HepG2 (cell line): ENCODE measurements around the gene SLC27A2. TPM values are rescaled to one million over a fixed set of nuclear protein-coding genes. Genes with fewer than 3 reads are reported as not detected.
A peak's percentile ranks its signal among the peaks of the same experiment; 100 is the strongest.

Experiments used
- ATAC-seq: fragments of 200-7000 bp; cut with Tn5 transposase; 3 replicates; pipeline ENCODE4 v1.9.1; 2020; ENCODE audit warnings: mild to moderate bottlenecking, moderate library complexity
- BruUV-seq: library from RNA; stranded (reverse); fragments of 400-500 nt; replicated peaks from 2 replicates; lab custom pipeline; 2021; lab: Mats Ljungman, UMichigan
- CTCF ChIA-PET: fragments of 300-600 bp; formaldehyde crosslinking; extraction: SDS; loops from one replicate; lab custom pipeline; 2021; ENCODE audit warnings: low total read pairs, inconsistent platforms, low intra/inter-chr PET ratio; lab: Yijun Ruan, JAX
- POLR2A ChIA-PET: fragments of 350-600 bp; sonication (Branson Sonifier 250); formaldehyde crosslinking; loops from one replicate; lab custom pipeline; 2020; ENCODE audit warnings: antibody characterized with exemption, inconsistent platforms; lab: Yijun Ruan, JAX
- DNase-seq: peaks from one replicate; pipeline ENCODE4 v3.0.0-alpha.2; 2015; ENCODE audit warnings: low spot score
- FAIRE-seq: peaks from 3 replicates; lab custom pipeline; 2011; peaks lifted over from hg19 to GRCh38; lab: Jason Lieb, UNC
- H2AFZ ChIP-seq: one replicate; pipeline ENCODE4 v1.6.1; 2011; ENCODE audit warnings: low read length, inconsistent platforms
- H3K27ac ChIP-seq: fragments of 300-600 bp; 3 replicates; pipeline ENCODE4 v1.8.0; 2011; ENCODE audit warnings: mixed run types, mild to moderate bottlenecking, mixed read lengths, low read length, inconsistent platforms; ENCODE audit not compliant: insufficient read depth; ENCODE audit errors: extremely low read length
- H3K27me3 ChIP-seq, 2 experiments: fragments of 200-600 bp in 1 of 2; 2 replicates in 1 of 2; 3 replicates in 1 of 2; pipeline versions ENCODE4 v1.6.0 to v1.8.0; 2011; ENCODE audit warnings: low read length in 2 of 2, mild to moderate bottlenecking in 2 of 2, moderate library complexity in 2 of 2, inconsistent platforms in 1 of 2; ENCODE audit not compliant: insufficient read depth in 2 of 2, control insufficient read depth in 1 of 2
- H3K36me3 ChIP-seq, 2 experiments: fragments of 200-600 bp in 1 of 2; replicated peaks in 1 of 2; 2 replicates in 1 of 2; 3 replicates in 1 of 2; pipeline versions ENCODE4 v1.5.1 to v1.8.0; 2011; ENCODE audit warnings: low read length in 2 of 2, inconsistent platforms in 1 of 2; ENCODE audit not compliant: insufficient read depth in 2 of 2, control insufficient read depth in 1 of 2
- H3K4me1 ChIP-seq: 2 replicates; pipeline ENCODE4 v1.5.1; 2012; ENCODE audit warnings: low read length, inconsistent platforms; ENCODE audit not compliant: insufficient read depth
- H3K4me2 ChIP-seq: 2 replicates; pipeline ENCODE4 v1.6.0; 2011; ENCODE audit warnings: low read depth, low read length, inconsistent platforms
- H3K4me3 ChIP-seq, 3 experiments: fragments of 200-600 bp in 1 of 3; sonication (generic), shearing (Covaris generic) in 1 of 3; replicated peaks in 1 of 3; 2 replicates each; pipeline ENCODE4 v1.5.1; 2011 to 2016; ENCODE audit warnings: low read length in 3 of 3, inconsistent platforms in 2 of 3, low read depth in 2 of 3, mild to moderate bottlenecking in 2 of 3, control low read depth in 1 of 3, mixed read lengths in 1 of 3; ENCODE audit not compliant: insufficient read depth in 1 of 3
- H3K79me2 ChIP-seq: one replicate; pipeline ENCODE4 v1.6.1; 2011; ENCODE audit warnings: low read length, inconsistent platforms; ENCODE audit not compliant: insufficient read depth
- H3K9ac ChIP-seq: 2 replicates; pipeline ENCODE4 v1.6.0; 2011; ENCODE audit warnings: mild to moderate bottlenecking, low read depth, low read length, inconsistent platforms; ENCODE audit not compliant: insufficient read depth
- H3K9me3 ChIP-seq: 2 replicates; pipeline ENCODE4 v1.5.1; 2012; ENCODE audit warnings: mild to moderate bottlenecking, low read length
- H4K20me1 ChIP-seq: 2 replicates; pipeline ENCODE4 v1.6.0; 2011; ENCODE audit warnings: inconsistent platforms, mild to moderate bottlenecking, low read length, moderate library complexity; ENCODE audit not compliant: insufficient read depth
- BCL6 ChIP-seq: IDR thresholded peaks from 2 replicates; pipeline ENCODE4 v1.6.1; 2016; ENCODE audit warnings: missing genetic modification reagents, missing compliant biosample characterization
- EP300 ChIP-seq, 3 experiments: sonication (generic) in 1 of 3; formaldehyde crosslinking in 1 of 3; IDR thresholded peaks; 2 replicates each; pipeline versions ENCODE4 v1.5.1 to v1.6.1; 2011 to 2020; ENCODE audit warnings: low read depth in 2 of 3, low read length in 2 of 3, borderline replicate concordance in 1 of 3, improper control_type of control experiment in 1 of 3, mild to moderate bottlenecking in 1 of 3, missing genetic modification reagents in 1 of 3, moderate library complexity in 1 of 3
- GZF1 ChIP-seq: sonication (generic); formaldehyde crosslinking; IDR thresholded peaks from 2 replicates; pipeline ENCODE4 v1.5.1; 2020; ENCODE audit warnings: mild to moderate bottlenecking, missing genetic modification reagents
- MAFF ChIP-seq: IDR thresholded peaks from 2 replicates; pipeline ENCODE4 v1.6.1; 2011; ENCODE audit warnings: low read depth, low read length, improper control_type of control experiment
- MAFK ChIP-seq, 2 experiments: IDR thresholded peaks in 1 of 2; conservative IDR thresholded peaks in 1 of 2; 2 replicates each; pipeline ENCODE4 v1.6.1; 2011; ENCODE audit warnings: improper control_type of control experiment in 2 of 2, low read length in 2 of 2
- SRF ChIP-seq: IDR thresholded peaks from 2 replicates; pipeline ENCODE4 v1.6.1; 2011; ENCODE audit warnings: mild to moderate bottlenecking, low read depth, low read length, moderate library complexity
- ZNF124 ChIP-seq: sonication (generic); formaldehyde crosslinking; IDR thresholded peaks from 2 replicates; pipeline ENCODE4 v1.4.0; 2020; ENCODE audit warnings: missing genetic modification reagents
- ZNF232 ChIP-seq: sonication (generic); formaldehyde crosslinking; IDR thresholded peaks from 2 replicates; pipeline ENCODE4 v1.4.0; 2020; ENCODE audit warnings: missing genetic modification reagents, borderline replicate concordance
- ZNF850 ChIP-seq: sonication (generic); formaldehyde crosslinking; conservative IDR thresholded peaks from 2 replicates; pipeline ENCODE4 v1.9.0; 2021; ENCODE audit warnings: mild to moderate bottlenecking, missing genetic modification reagents
- WGBS: methylation state at CpG from one replicate; pipeline ENCODE4 v1.1.6; 2017; ENCODE audit warnings: low lambda C conversion rate; 5-methylcytosine and 5-hydroxymethylcytosine counted together
- in situ Hi-C: cut with HindIII; loops from 2 replicates; pipeline ENCODE4 v1.10.0; 2017; ENCODE audit warnings: low pct_unique_long_range_greater_than_20kb; ENCODE audit not compliant: extremely low pct_ligation_motif_present
- intact Hi-C: fragments of 100-400 bp; cut with micrococcal nuclease; formaldehyde crosslinking; loops from one replicate; pipeline ENCODE4 v1.10.0; 2022; ENCODE audit not compliant: unreplicated experiment
- polyA plus RNA-seq, 8 experiments: library from polyadenylated mRNA; depleted of rRNA in 3 of 8; stranded (reverse) in 7 of 8; unstranded in 1 of 8; fragments of >200 nt; fragmentation: Illumina TruSeq in 4 of 8; extraction: Trizol in 4 of 8; gene quantifications; 2 replicates each; pipeline versions ENCODE4 v1.2.1 to v1.2.3, GENCODE V29; 2011 to 2016; ENCODE audit warnings: low read depth in 4 of 8, missing spikeins in 1 of 8, mixed read lengths in 1 of 8; ENCODE audit not compliant: insufficient read depth in 1 of 8
- total RNA-seq, 5 experiments: library from RNA; depleted of rRNA; stranded (reverse); fragments of >200 nt; fragmentation: Illumina TruSeq; extraction: Trizol; gene quantifications; 2 replicates each; pipeline ENCODE4 v1.2.3, GENCODE V29; 2016; ENCODE audit warnings: low read depth in 1 of 5
- TF ChIP-seq, protein P1 (sequence below): IDR thresholded peaks from 2 replicates; pipeline ENCODE4 v1.6.1; 2016; ENCODE audit warnings: low read depth, control low read depth
- TF ChIP-seq, protein P2 (sequence below): sonication (generic); formaldehyde crosslinking; IDR thresholded peaks from 2 replicates; pipeline ENCODE4 v1.4.0; 2020; ENCODE audit warnings: missing genetic modification reagents

The SLC27A2 gene
- total and polyA plus RNA-seq, 2 of the 13 experiments (the other 11 are each of a cell fraction or from before 2014, with no cell fraction given), result 14.6 to 23.4 TPM

DNA sequence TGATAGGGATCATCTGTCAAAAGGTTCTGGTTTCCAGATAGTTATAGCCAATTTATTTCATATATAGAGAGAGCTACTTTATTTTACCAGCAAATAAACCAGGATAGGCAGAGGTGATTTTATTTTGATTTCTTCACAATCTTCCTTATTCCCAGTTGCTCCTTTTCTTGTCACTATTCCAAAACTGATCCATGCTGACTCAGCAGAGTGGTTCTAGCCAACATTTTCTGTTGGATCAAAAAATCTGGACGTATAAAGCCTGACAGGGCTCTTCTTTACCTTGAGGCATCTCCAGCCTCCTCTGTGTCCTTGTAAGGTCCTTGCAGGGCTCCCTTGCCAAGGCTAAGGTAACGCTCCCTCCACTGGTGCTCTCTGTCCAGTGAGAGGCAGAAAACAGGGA is 67.7 kb downstream of the SLC27A2 start:
- H3K36me3 ChIP-seq, result no peaks in the 10 kb centered on the region
- ATAC-seq (no peak), DNase-seq (no peak), FAIRE-seq (no peak)
- H3K79me2 ChIP-seq, result no peaks in the 10 kb centered on the region
- 55% methylated on average over 2 of the region's 2 CpGs for WGBS
- TF ChIP-seq MAFF, result peak; percentile 91
- TF ChIP-seq BCL6 (CRISPR knock-in tag), result no peak
- peak; percentile 87 to 96 for TF ChIP-seq MAFK (conservative IDR thresholded peaks at IDR 0.05 in 1 of 2, IDR thresholded peaks at IDR 0.05 in 1 of 2; ENCODE audit: low read length in 2 of 2)
- no TSS peak for BruUV-seq
- H3K4me3 ChIP-seq, result no peak overlapping the region
- intact Hi-C loops (no loop called here), in situ Hi-C loops (no loop called here)
- CTCF ChIA-PET, result no interaction called here
- peaks cover 48% of the 10 kb centered on the region for H3K4me1 ChIP-seq
- no peaks in the 10 kb centered on the region for H3K9me3 ChIP-seq
- POLR2A ChIA-PET, result no interaction called here
- H4K20me1 ChIP-seq, result no peaks in the 10 kb centered on the region
- no peak overlapping the region for H3K9ac ChIP-seq
- no peak overlapping the region for H3K4me2 ChIP-seq
- no peaks in the 10 kb centered on the region for H3K27me3 ChIP-seq
- H3K27ac ChIP-seq, result no peak overlapping the region
- no peak overlapping the region for H2AFZ ChIP-seq

DNA sequence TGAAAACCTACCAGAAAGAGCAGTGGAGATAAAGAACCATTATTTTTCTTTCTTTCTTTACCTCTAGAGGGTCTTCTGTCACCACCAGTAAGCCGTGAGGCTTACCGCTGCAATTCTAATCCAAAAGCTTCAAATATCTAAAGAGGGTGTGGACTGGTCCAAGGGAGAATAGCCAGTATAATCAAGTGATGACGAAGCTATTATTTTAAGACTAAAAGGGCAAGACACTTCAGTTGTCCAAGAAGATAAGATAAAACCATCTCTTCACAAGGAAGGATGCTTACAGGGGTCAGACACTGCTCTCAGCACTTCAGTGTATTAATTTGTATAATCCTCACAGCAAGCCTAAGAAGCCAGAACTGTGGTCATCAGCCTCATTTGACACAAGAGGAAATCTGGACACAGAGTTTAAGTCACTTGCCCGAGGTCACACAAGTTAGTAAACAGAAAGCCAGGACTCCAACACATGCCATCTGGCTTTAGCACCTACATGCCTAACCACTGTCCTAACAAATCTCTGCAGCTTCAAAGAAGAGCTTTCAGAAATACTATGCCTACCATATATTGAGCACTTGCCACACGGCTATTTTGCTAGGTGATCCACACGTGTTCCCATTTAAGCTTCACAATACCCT is 68.9 kb downstream of the SLC27A2 start:
- Histone ChIP-seq H3K9ac (no peak overlapping the region), H3K79me2 (no peaks in the 10 kb centered on the region), H3K27me3 (no peaks in the 10 kb centered on the region), H2AFZ (no peak overlapping the region), H3K4me1 (peaks cover 37% of the 10 kb centered on the region), H4K20me1 (no peaks in the 10 kb centered on the region), H3K4me2 (no peak overlapping the region), H3K4me3 (no peak overlapping the region)
- CTCF ChIA-PET, result no interaction called here
- POLR2A ChIA-PET, result no interaction called here
- no peak for FAIRE-seq
- TF ChIP-seq GZF1 (no peak), SRF (no peak), ZNF850 (CRISPR knock-in tag) (no peak), EP300 (IDR thresholded peaks at IDR 0.05; ENCODE audit: low read depth in 2 of 2, low read length in 2 of 2) (no peak), EP300 (CRISPR knock-in tag; IDR thresholded peaks at IDR 0.05; ENCODE audit: borderline replicate concordance) (no peak), ZNF232 (no peak), ZNF124 (CRISPR knock-in tag) (no peak)
- TF ChIP-seq, protein P1, sequence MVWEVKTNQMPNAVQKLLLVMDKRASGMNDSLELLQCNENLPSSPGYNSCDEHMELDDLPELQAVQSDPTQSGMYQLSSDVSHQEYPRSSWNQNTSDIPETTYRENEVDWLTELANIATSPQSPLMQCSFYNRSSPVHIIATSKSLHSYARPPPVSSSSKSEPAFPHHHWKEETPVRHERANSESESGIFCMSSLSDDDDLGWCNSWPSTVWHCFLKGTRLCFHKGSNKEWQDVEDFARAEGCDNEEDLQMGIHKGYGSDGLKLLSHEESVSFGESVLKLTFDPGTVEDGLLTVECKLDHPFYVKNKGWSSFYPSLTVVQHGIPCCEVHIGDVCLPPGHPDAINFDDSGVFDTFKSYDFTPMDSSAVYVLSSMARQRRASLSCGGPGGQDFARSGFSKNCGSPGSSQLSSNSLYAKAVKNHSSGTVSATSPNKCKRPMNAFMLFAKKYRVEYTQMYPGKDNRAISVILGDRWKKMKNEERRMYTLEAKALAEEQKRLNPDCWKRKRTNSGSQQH (CRISPR knock-in tag), result no peak
- TF ChIP-seq, protein P2, sequence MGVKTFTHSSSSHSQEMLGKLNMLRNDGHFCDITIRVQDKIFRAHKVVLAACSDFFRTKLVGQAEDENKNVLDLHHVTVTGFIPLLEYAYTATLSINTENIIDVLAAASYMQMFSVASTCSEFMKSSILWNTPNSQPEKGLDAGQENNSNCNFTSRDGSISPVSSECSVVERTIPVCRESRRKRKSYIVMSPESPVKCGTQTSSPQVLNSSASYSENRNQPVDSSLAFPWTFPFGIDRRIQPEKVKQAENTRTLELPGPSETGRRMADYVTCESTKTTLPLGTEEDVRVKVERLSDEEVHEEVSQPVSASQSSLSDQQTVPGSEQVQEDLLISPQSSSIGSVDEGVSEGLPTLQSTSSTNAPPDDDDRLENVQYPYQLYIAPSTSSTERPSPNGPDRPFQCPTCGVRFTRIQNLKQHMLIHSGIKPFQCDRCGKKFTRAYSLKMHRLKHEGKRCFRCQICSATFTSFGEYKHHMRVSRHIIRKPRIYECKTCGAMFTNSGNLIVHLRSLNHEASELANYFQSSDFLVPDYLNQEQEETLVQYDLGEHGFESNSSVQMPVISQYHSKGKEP (CRISPR knock-in tag), result no peak
- TF ChIP-seq, all 625 proteins: peak for 0
- intact Hi-C loops (no loop called here), in situ Hi-C loops (no loop called here)
- no peaks in the 10 kb centered on the region for H3K36me3 ChIP-seq
- no peaks in the 10 kb centered on the region for H3K9me3 ChIP-seq
- ATAC-seq, result no peak
- H3K27ac ChIP-seq, result no peak overlapping the region
- no peak for DNase-seq
- no TSS peak for BruUV-seq
- 45% methylated on average over 6 of the region's 6 CpGs for WGBS
